Heart right ventricle (tissue), 16 donors: ENCODE measurements around the gene FOXP4. TPM values are rescaled to one million over a fixed set of nuclear protein-coding genes. Genes with fewer than 3 reads are reported as not detected.

Experiments used
- ATAC-seq, 8 donors: fragments of 200-7000 bp; cut with Tn5 transposase; one replicate each; pipeline ENCODE4 v1.9.1; 2020; ENCODE audit warnings: mild to moderate bottlenecking in 8 of 8, moderate library complexity in 8 of 8, moderate number of reproducible peaks in 1 of 8
- DNase-seq, 2 donors: peaks; one replicate each; pipeline ENCODE4 v3.0.0-alpha.2; 2020
- H3K27ac ChIP-seq, 10 donors: fragments of 200-600 bp; sonication (generic) in 2 of 10; one replicate each; pipeline versions ENCODE4 v1.5.0 to v1.8.0; 2020 to 2022; ENCODE audit warnings: mild to moderate bottlenecking in 3 of 10
- H3K27me3 ChIP-seq, 7 donors: fragments of 200-600 bp; one replicate each; pipeline ENCODE4 v1.8.0; 2021 to 2022; ENCODE audit warnings: mild to moderate bottlenecking in 2 of 7
- H3K36me3 ChIP-seq, 9 donors: fragments of 200-600 bp; sonication (generic) in 1 of 9; one replicate each; pipeline versions ENCODE4 v1.5.0 to v1.8.0; 2020 to 2022; ENCODE audit warnings: mild to moderate bottlenecking in 2 of 9
- H3K4me1 ChIP-seq, 9 donors: fragments of 200-600 bp; sonication (generic) in 1 of 9; one replicate each; pipeline versions ENCODE4 v1.5.0 to v1.8.0; 2020 to 2022; ENCODE audit warnings: mild to moderate bottlenecking in 4 of 9
- H3K4me3 ChIP-seq, 10 donors: fragments of 200-600 bp; sonication (generic) in 2 of 10; one replicate each; pipeline versions ENCODE4 v1.5.0 to v1.8.0; 2020 to 2022; ENCODE audit warnings: mild to moderate bottlenecking in 7 of 10, moderate library complexity in 2 of 10
- H3K9me3 ChIP-seq, 11 donors: fragments of 200-600 bp in 10 of 11; sonication (generic) in 2 of 11; one replicate each; pipeline versions ENCODE4 v1.5.0 to v1.8.0; 2013 to 2022; ENCODE audit warnings: mild to moderate bottlenecking in 2 of 11, control low read depth in 1 of 11, moderate library complexity in 1 of 11
- CTCF ChIP-seq, 9 donors: fragments of 200-600 bp; sonication (generic) in 2 of 9; IDR thresholded peaks; one replicate each; pipeline versions ENCODE4 v1.5.0 to v1.8.0; 2021 to 2022; ENCODE audit warnings: antibody characterized with exemption in 9 of 9, mild to moderate bottlenecking in 5 of 9, moderate library complexity in 1 of 9
- WGBS, 2 donors: extraction: QIAGEN DNeasy Blood & Tissue Kit; methylation state at CpG; one replicate each; pipeline ENCODE4 v1.1.7; 2013; ENCODE audit warnings: inconsistent platforms in 1 of 2; 5-methylcytosine and 5-hydroxymethylcytosine counted together
- intact Hi-C, 10 donors: fragments of 100-400 bp; cut with DNase I; formaldehyde crosslinking; loops; one replicate each; pipeline versions ENCODE4 v1.11.1 to v1.14.2; 2022
- polyA plus RNA-seq, 2 donors: library from polyadenylated mRNA; stranded (reverse); fragments of 200-250 nt; gene quantifications; one replicate each; pipeline ENCODE4 v1.2.3, GENCODE V29; 2013
- total RNA-seq, 10 donors: library from RNA; stranded (reverse); fragmentation: NEBNext Ultra II Directional in 3 of 10; extraction: Animal tissue kit (Norgen Biotek cat#: 25700) in 3 of 10; gene quantifications; one replicate each; pipeline versions ENCODE4 v1.2.1 to v1.2.4, GENCODE V29; 2021 to 2023
- donor health status: Arrhythmogenic right ventricular cardiomyopathy.
- donor health status: ischemic (EF 13 %, LVEDD 7.1; RV severe dilation, severe dysfunction).
- donor health status: healthy with polysubstance abuse.
- donor health status: DM: no; HTN: yes; CAD: no.
- donor health status: DM: no; HTN: no; CAD: no.
- donor health status: ischemic (EF 25% LVEDD 6.9; RV normal size, moderate dysfunction).
- donor health status: ischemic (EF 25% LVEDD 5.7; RV mildly dilated, moderate dysfunction).
- donor health status: healthy.
- donor health status: DM: yes; HTN: yes; CAD: no.
- donor health status: Ischemic cardiomyopathy.
- donor health status: ischemic (EF 35%, LVEDD 5.7; RV mildly dilated, moderate dysfunction).
- donor health status: nonischemic (EF 11% LVEDD 7.7; RV severe dilation, severe dysfunction).
- donor health status: DM: yes; HTN: yes; CAD: no.
- donor health status: PGD.
- donor health status: ischemic (EF 29% LVEDD 5.4; RV normal size, mild dysfunction).
- donor health status: nonischemic (EF 23%, LVEDD 6.1; RV moderate dilation, normal function).

The FOXP4 gene
- total and polyA plus RNA-seq, 12 donors: 8.9 to 18.0 (median 13.6) TPM

- WGBS, 2 donors: 89% methylated on average over 6 of the region's 6 CpGs
- DNase-seq: no peak
- Histone ChIP-seq H3K27ac (no peak overlapping the region), H3K36me3 (peaks cover 0 to 72% (median 6%) of the 10 kb centered on the region in 9 donors), H3K27me3 (no peaks in the 10 kb centered on the region), H3K9me3 (no peaks in the 10 kb centered on the region), H3K4me3 (no peak overlapping the region), H3K4me1 (peaks cover 0 to 8% (median 0%) of the 10 kb centered on the region in 9 donors)
- no peak for ATAC-seq
- intact Hi-C loops: no loop called here
- TF ChIP-seq CTCF (IDR thresholded peaks at IDR 0.05): no peak
Observed at GRCh38 chr6:41595166-41595565, 49.0 kb downstream of the FOXP4 start.

- Histone ChIP-seq H3K36me3 (peaks cover 0 to 66% (median 3%) of the 10 kb centered on the region in 9 donors), H3K27me3 (no peaks in the 10 kb centered on the region), H3K9me3 (no peaks in the 10 kb centered on the region), H3K4me1 (peaks cover 0 to 8% (median 0%) of the 10 kb centered on the region in 9 donors), H3K27ac (no peak overlapping the region), H3K4me3 (no peak overlapping the region)
- DNase-seq (no peak), ATAC-seq (no peak)
- no peak for TF ChIP-seq CTCF (IDR thresholded peaks at IDR 0.05)
- WGBS, 2 donors: 88 to 91% methylated on average over 10 of the region's 10 CpGs
- intact Hi-C loops: no loop called here
Observed at GRCh38 chr6:41596096-41596685, 50.0 kb downstream of the FOXP4 start.

- Histone ChIP-seq H3K4me1 (peaks cover 0 to 4% (median 0%) of the 10 kb centered on the region in 9 donors), H3K36me3 (peaks cover 0 to 61% (median 3%) of the 10 kb centered on the region in 9 donors), H3K9me3 (no peaks in the 10 kb centered on the region), H3K27ac (no peak overlapping the region), H3K4me3 (no peak overlapping the region), H3K27me3 (no peaks in the 10 kb centered on the region)
- intact Hi-C loops: no loop called here
- TF ChIP-seq CTCF (IDR thresholded peaks at IDR 0.05): no peak
- WGBS, 2 donors: 94% methylated on average over 11 of the region's 11 CpGs
- no peak for DNase-seq
- ATAC-seq: no peak
Observed at GRCh38 chr6:41596807-41597206, 50.6 kb downstream of the FOXP4 start.

- ATAC-seq (no peak), DNase-seq (no peak)
- Histone ChIP-seq H3K4me3 (no peak overlapping the region), H3K36me3 (peaks cover 0 to 58% (median 3%) of the 10 kb centered on the region in 9 donors), H3K4me1 (peaks cover 0 to 7% (median 0%) of the 10 kb centered on the region in 9 donors), H3K27me3 (no peaks in the 10 kb centered on the region), H3K27ac (no peak overlapping the region), H3K9me3 (no peaks in the 10 kb centered on the region)
- WGBS, 2 donors: 90% methylated on average over 15 to 19 of the region's 19 CpGs
- intact Hi-C loops: no loop called here
- no peak for TF ChIP-seq CTCF (IDR thresholded peaks at IDR 0.05)
Observed at GRCh38 chr6:41597246-41598000, 51.2 kb downstream of the FOXP4 start.
